Mucosa of descending colon (tissue), 3 donors: Measurements from ENCODE around the gene SPG7. TPM values are rescaled to one million over a fixed set of nuclear protein-coding genes. Genes with fewer than 3 reads are reported as not detected.

Experiments
- ATAC-seq: fragments of 200-7000 bp; cut with Tn5 transposase; one replicate; pipeline ENCODE4 v1.9.1; 2020; ENCODE audit warnings: mild to moderate bottlenecking, moderate library complexity
- DNase-seq, 3 donors: peaks; one replicate each; pipeline ENCODE4 v3.0.0-alpha.2; 2020
- H3K36me3 ChIP-seq: fragments of 200-600 bp; one replicate; pipeline ENCODE4 v1.8.0; 2021; ENCODE audit warnings: low read depth, mild to moderate bottlenecking
- H3K4me1 ChIP-seq: fragments of 200-600 bp; one replicate; pipeline ENCODE4 v1.8.0; 2021; ENCODE audit warnings: low read depth, mild to moderate bottlenecking
- H3K4me3 ChIP-seq: fragments of 200-600 bp; one replicate; pipeline ENCODE4 v1.8.0; 2021; ENCODE audit warnings: mild to moderate bottlenecking
- H3K9me3 ChIP-seq: fragments of 200-600 bp; one replicate; pipeline ENCODE4 v1.8.0; 2021; ENCODE audit warnings: mild to moderate bottlenecking
- intact Hi-C, 2 donors: fragments of 100-400 bp; cut with DNase I in 1 of 2; cut with micrococcal nuclease in 1 of 2; formaldehyde crosslinking; loops; one replicate each; pipeline versions ENCODE4 v1.11.0 to v1.11.1; 2022; cut with DNase I, micrococcal nuclease
- total RNA-seq, 3 donors: library from RNA; stranded (reverse); fragmentation: NEBNext Ultra II Directional in 2 of 3; extraction: Animal tissue kit (Norgen Biotek cat#: 25700) in 2 of 3; gene quantifications; one replicate each; pipeline versions ENCODE4 v1.2.1 to v1.2.4, GENCODE V29; 2021 to 2023
- TF ChIP-seq, protein P1 (sequence below): fragments of 200-600 bp; IDR thresholded peaks from one replicate; pipeline ENCODE4 v1.8.0; 2022; ENCODE audit warnings: antibody characterized with exemption, mild to moderate bottlenecking
- donor health status: DM: no; HTN: no; CAD: no; lungs with moderate emphysema.
- donor health status: DM: no; HTN: no; CAD: no.
- donor health status: DM: no; HTN: yes; CAD: no.

SPG7 gene
- total RNA-seq, 3 donors from 2014 or later = 112 to 137 (median 121) TPM

DNA sequence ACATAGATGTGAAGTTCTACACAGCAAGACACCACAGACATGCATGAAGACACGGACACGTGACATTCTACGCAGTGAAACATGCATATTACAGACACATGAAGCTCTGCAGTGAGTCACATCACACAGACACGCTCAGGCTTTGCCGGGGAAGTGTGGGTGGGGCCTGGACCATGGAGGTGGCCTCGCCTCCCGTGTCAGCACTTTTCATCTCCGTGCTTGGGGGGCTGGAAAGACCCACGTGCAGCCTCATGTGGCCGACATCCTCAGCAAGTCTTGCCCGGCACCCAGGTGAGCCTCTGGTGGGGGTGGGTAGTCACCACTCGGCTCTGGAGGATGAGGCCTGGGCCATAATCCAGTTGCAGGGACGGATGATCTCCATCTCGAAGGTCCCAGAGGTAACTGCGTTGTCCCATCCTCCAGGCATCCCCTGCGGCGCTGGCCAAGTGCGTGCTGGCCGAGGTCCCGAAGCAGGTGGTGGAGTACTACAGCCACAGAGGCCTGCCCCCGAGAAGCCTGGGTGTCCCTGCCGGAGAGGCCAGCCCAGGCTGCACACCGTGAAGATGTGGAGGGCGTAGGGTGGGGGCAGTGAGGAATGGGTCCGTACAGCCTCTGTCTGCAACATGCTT lies 88.0 kb downstream of the SPG7 start:
- Histone ChIP-seq H3K9me3 (no peaks in the 10 kb centered on the region), H3K36me3 (no peaks in the 10 kb centered on the region), H3K4me3 (no peak overlapping the region), H3K4me1 (no peaks in the 10 kb centered on the region)
- ATAC-seq = no peak
- TF ChIP-seq, protein P1, sequence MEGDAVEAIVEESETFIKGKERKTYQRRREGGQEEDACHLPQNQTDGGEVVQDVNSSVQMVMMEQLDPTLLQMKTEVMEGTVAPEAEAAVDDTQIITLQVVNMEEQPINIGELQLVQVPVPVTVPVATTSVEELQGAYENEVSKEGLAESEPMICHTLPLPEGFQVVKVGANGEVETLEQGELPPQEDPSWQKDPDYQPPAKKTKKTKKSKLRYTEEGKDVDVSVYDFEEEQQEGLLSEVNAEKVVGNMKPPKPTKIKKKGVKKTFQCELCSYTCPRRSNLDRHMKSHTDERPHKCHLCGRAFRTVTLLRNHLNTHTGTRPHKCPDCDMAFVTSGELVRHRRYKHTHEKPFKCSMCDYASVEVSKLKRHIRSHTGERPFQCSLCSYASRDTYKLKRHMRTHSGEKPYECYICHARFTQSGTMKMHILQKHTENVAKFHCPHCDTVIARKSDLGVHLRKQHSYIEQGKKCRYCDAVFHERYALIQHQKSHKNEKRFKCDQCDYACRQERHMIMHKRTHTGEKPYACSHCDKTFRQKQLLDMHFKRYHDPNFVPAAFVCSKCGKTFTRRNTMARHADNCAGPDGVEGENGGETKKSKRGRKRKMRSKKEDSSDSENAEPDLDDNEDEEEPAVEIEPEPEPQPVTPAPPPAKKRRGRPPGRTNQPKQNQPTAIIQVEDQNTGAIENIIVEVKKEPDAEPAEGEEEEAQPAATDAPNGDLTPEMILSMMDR = no peak
- no peak for DNase-seq
- intact Hi-C loops = no loop called here

DNA sequence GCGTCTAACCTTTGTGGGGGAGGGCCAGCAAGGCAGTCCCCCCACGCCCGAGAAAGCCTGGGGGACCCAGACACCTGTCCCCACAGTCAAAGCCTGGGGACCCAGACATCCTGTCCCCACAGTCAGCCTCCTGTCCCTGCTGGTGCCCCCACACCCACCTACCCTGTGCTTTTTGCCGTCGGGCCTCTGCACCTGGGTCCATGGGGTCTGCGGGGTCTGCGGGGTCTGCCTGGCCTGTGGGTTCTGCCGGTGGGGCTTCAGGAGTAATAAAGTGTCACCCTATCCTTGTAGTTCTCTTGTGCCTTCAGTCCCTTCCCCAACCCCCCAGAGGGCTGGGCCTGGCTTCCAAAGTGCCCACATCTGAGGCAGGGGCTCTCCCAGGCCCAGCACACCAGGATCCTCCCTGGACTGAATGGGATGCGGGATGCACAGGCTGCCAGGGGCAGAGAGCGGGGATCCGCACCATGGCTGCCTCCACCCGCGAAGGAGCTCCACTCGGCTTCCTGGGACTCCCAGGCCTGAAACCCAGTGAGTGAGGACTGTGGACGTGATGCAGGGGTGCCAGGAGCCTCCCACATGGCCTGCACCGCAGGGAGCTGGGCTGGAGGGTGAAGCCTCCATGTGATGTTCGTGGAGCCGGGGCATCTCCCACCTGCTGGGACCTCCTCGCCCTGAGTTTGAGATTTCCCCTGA lies 88.9 kb downstream of the SPG7 start:
- TF ChIP-seq, protein P1 = no peak
- Histone ChIP-seq H3K4me3 (no peak overlapping the region), H3K9me3 (no peaks in the 10 kb centered on the region), H3K4me1 (no peaks in the 10 kb centered on the region), H3K36me3 (no peaks in the 10 kb centered on the region)
- ATAC-seq (no peak), DNase-seq (no peak)
- intact Hi-C loops = no loop called here

DNA sequence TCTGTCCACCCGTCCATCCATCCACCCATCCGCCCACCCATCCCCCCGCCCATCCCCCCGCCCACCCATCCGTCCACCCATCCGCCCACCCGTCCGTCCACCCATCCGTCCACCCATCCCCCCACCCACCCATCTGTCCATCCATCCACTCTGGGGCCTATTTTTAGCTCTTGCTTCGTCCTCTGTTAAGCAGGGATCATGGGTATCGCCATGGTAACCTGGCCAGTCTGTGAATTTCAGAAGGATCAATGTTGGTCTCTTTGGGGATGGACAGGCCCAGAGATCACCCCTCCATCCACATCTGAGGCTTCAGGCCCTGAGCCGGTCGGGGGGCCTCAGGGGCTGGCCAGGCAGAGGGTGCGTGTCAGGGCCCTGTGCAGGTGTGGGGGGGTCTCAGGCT lies 90.0 kb downstream of the SPG7 start:
- no peaks in the 10 kb centered on the region for H3K4me1 ChIP-seq
- intact Hi-C loops = no loop called here
- H3K36me3 ChIP-seq = no peaks in the 10 kb centered on the region
- no peak for DNase-seq
- TF ChIP-seq, protein P1 = no peak
- no peaks in the 10 kb centered on the region for H3K9me3 ChIP-seq
- no peak for ATAC-seq
- H3K4me3 ChIP-seq = no peak overlapping the region

DNA sequence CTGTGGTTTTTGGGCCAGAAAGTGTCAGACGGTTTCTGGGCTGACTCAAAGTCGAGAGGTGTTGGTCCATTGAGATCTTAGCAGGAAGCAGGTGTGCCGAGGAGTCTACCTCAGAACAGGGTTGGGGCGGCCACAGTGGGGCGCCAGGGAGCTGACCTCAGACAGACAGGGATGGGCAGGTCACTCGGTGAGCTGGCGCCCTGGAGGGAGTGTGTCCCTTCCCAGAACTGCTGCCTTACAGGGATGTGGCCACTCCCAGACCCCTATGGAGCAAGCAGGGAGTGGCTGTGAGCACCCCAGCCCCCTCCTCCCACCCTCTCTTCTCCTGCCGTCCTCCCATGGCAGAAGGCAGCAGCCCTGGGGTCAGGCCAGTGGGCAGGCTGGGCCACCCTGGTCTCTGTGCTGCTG lies 91.3 kb downstream of the SPG7 start:
- peak; percentile 77 for ATAC-seq
- Histone ChIP-seq H3K9me3 (no peaks in the 10 kb centered on the region), H3K4me3 (no peak overlapping the region), H3K4me1 (no peaks in the 10 kb centered on the region), H3K36me3 (no peaks in the 10 kb centered on the region)
- DNase-seq = peak in 2 of 3 donors; percentile 60 to 68
- intact Hi-C loops = no loop called here
- TF ChIP-seq, protein P1 = no peak

DNA sequence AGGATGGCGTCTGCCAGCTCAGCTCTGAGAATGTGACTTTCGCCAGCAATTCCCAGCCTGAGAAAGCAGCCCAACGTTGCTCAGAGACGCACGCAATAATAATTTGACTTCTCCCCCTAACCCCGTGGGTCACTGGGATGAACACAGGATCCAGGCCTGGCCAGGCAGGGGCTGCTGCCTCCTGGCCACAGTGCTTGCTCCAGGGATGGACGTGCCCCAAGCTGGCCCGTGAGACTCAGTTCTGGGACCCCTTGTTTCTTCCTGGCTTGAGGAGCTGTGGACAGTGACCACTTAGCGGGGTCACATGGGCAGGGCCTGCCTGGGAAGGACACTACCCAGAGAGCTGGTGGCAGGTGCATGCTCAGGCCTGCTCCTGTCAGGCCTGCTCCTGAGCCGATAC lies 91.7 kb downstream of the SPG7 start:
- intact Hi-C loops = no loop called here
- Histone ChIP-seq H3K9me3 (no peaks in the 10 kb centered on the region), H3K36me3 (no peaks in the 10 kb centered on the region), H3K4me3 (no peak overlapping the region), H3K4me1 (no peaks in the 10 kb centered on the region)
- DNase-seq (no peak), ATAC-seq (no peak)
- TF ChIP-seq, protein P1 = no peak
